B cell (primary cell): Measurements from ENCODE around the gene RASSF8. TPM values are rescaled to one million over a fixed set of nuclear protein-coding genes. Genes with fewer than 3 reads are reported as not detected.

Source experiments
- ATAC-seq: fragments of 200-7000 bp; cut with Tn5 transposase; one replicate; pipeline ENCODE4 v1.10.0; 2021; ENCODE audit warnings: low read depth, mild to moderate bottlenecking, moderate number of reproducible peaks, moderate library complexity
- CTCF ChIA-PET: fragments of 350-600 bp; sonication (Branson Sonifier 250); formaldehyde crosslinking; loops from one replicate; lab custom pipeline; 2021; ENCODE audit warnings: antibody characterized with exemption, inconsistent platforms; lab: Charles Lee
- POLR2A ChIA-PET: fragments of 350-600 bp; sonication (Branson Sonifier 250); formaldehyde crosslinking; loops from one replicate; lab custom pipeline; 2021; ENCODE audit warnings: antibody characterized with exemption; lab: Charles Lee
- DNase-seq: peaks from one replicate; pipeline ENCODE4 v3.0.0; 2013
- H2AFZ ChIP-seq: 2 replicates; pipeline ENCODE4 v1.6.1; 2012; ENCODE audit warnings: mild to moderate bottlenecking, low read depth, low read length; ENCODE audit not compliant: insufficient read depth, poor library complexity, severe bottlenecking
- H3K27ac ChIP-seq, 2 donors: 1 replicate in 1 of 2; 2 replicates in 1 of 2; pipeline ENCODE4 v1.5.1; 2012 to 2013; ENCODE audit warnings: low read length in 2 of 2, mild to moderate bottlenecking in 2 of 2, moderate library complexity in 1 of 2
- H3K27me3 ChIP-seq, 4 experiments: fragments of 200-600 bp in 1 of 4; sonication (generic) in 1 of 4; replicated peaks in 1 of 4; 1 replicate in 2 of 4; 2 replicates in 2 of 4; pipeline versions ENCODE4 v1.6.1 to v1.7.0; 2013 to 2016; ENCODE audit warnings: low read length in 3 of 4, mild to moderate bottlenecking in 2 of 4, mixed read lengths in 1 of 4, moderate library complexity in 1 of 4; ENCODE audit not compliant: insufficient read depth in 4 of 4, control insufficient read depth in 3 of 4; ENCODE audit errors: control extremely low read depth in 1 of 4
- H3K36me3 ChIP-seq, 2 experiments: replicated peaks in 1 of 2; 1 replicate in 1 of 2; 2 replicates in 1 of 2; pipeline versions ENCODE4 v1.6.1 to v1.7.1; 2013; ENCODE audit warnings: low read length in 1 of 2; ENCODE audit not compliant: insufficient read depth in 2 of 2, control insufficient read depth in 1 of 2; ENCODE audit errors: control extremely low read depth in 1 of 2, extremely low read depth in 1 of 2
- H3K4me1 ChIP-seq, 2 donors: fragments of 200-600 bp in 1 of 2; sonication (generic) in 1 of 2; 1 replicate in 1 of 2; 2 replicates in 1 of 2; pipeline versions ENCODE4 v1.5.1 to v1.6.1; 2013 to 2017; ENCODE audit warnings: low read length in 2 of 2; ENCODE audit not compliant: control insufficient read depth in 2 of 2, insufficient read depth in 2 of 2
- H3K4me2 ChIP-seq: replicated peaks from 2 replicates; pipeline ENCODE3; 2012; ENCODE audit warnings: mild to moderate bottlenecking, low read depth, low read length; ENCODE audit not compliant: poor library complexity, severe bottlenecking
- H3K4me3 ChIP-seq, 5 experiments: fragments of 200-600 bp in 1 of 5; sonication (generic) in 1 of 5; 1 replicate in 3 of 5; 2 replicates in 2 of 5; pipeline versions ENCODE4 v1.5.1 to v1.7.0; 2011 to 2016; ENCODE audit warnings: low read length in 4 of 5, mild to moderate bottlenecking in 4 of 5, low read depth in 2 of 5, control low read depth in 1 of 5, moderate library complexity in 1 of 5; ENCODE audit not compliant: insufficient read depth in 1 of 5; ENCODE audit errors: control extremely low read depth in 1 of 5, extremely low read depth in 1 of 5
- H3K79me2 ChIP-seq: fragments of 200-600 bp; sonication (generic); one replicate; pipeline ENCODE4 v1.6.0; 2016; ENCODE audit warnings: low read length; ENCODE audit not compliant: control insufficient read depth, insufficient read depth
- H3K9ac ChIP-seq: fragments of 200-600 bp; sonication (generic); 2 replicates; pipeline ENCODE4 v1.6.1; 2017; ENCODE audit warnings: mild to moderate bottlenecking, low read length, moderate library complexity
- H3K9me3 ChIP-seq, 3 donors: one replicate each; pipeline versions ENCODE4 v1.6.1 to v1.7.1; 2013; ENCODE audit warnings: low read length in 2 of 3; ENCODE audit not compliant: control insufficient read depth in 2 of 3, insufficient read depth in 1 of 3; ENCODE audit errors: control extremely low read depth in 1 of 3
- H4K20me1 ChIP-seq: 2 replicates; pipeline ENCODE4 v1.6.0; 2012; ENCODE audit warnings: mild to moderate bottlenecking, low read length; ENCODE audit not compliant: insufficient read depth, control insufficient read depth, poor library complexity, severe bottlenecking
- H3K27ac Mint-ChIP-seq: one replicate; pipeline ENCODE4 v1.8.0; 2021; ENCODE audit warnings: mixed read lengths
- H3K27me3 Mint-ChIP-seq: one replicate; pipeline ENCODE4 v1.8.0; 2021; ENCODE audit warnings: mixed read lengths
- H3K4me1 Mint-ChIP-seq: one replicate; pipeline ENCODE4 v1.8.0; 2021; ENCODE audit warnings: mixed read lengths
- H3K4me3 Mint-ChIP-seq: one replicate; pipeline ENCODE4 v1.8.0; 2021; ENCODE audit warnings: mixed read lengths
- H3K9me3 Mint-ChIP-seq: one replicate; pipeline ENCODE4 v1.8.0; 2022; ENCODE audit warnings: mixed read lengths; ENCODE audit not compliant: insufficient read depth
- EZH2 ChIP-seq: IDR thresholded peaks from 2 replicates; pipeline ENCODE4 v1.6.1; 2012; ENCODE audit warnings: borderline replicate concordance, low read depth, mild to moderate bottlenecking, moderate library complexity, low read length; ENCODE audit not compliant: insufficient read depth, poor library complexity, severe bottlenecking
- WGBS: methylation state at CpG from one replicate; pipeline ENCODE4 v1.1.5; 2013; ENCODE audit warnings: missing lambda C conversion rate; ENCODE audit not compliant: insufficient coverage; 5-methylcytosine and 5-hydroxymethylcytosine counted together
- intact Hi-C: fragments of 100-400 bp; cut with micrococcal nuclease; formaldehyde crosslinking; loops from one replicate; pipeline ENCODE4 v1.10.0; 2022
- polyA plus RNA-seq: library from polyadenylated mRNA; depleted of rRNA; stranded (reverse); fragments of >200 nt; gene quantifications from 2 replicates; pipeline ENCODE4 v1.2.3, GENCODE V29; 2012
- total RNA-seq, 2 donors: library from RNA; stranded (reverse); fragments of 120-200 nt in 1 of 2; gene quantifications; 1 replicate in 1 of 2; 2 replicates in 1 of 2; pipeline versions ENCODE4 v1.2.3 to v1.2.4, GENCODE V29; 2013 to 2022
- TF ChIP-seq, protein P1 (sequence below): fragments of 200-600 bp; IDR thresholded peaks from one replicate; pipeline ENCODE4 v1.8.0; 2022; ENCODE audit warnings: antibody characterized with exemption, mild to moderate bottlenecking

The RASSF8 gene
- total and polyA plus RNA-seq, 2 donors (not counting 1 experiment from before 2014, with no cell fraction given), result 0.01 to 0.49 TPM

GRCh38 chr12:26106347-26106746 is 147.9 kb downstream of the RASSF8 start:
- Histone ChIP-seq H3K36me3 (no peaks in the 10 kb centered on the region), H3K4me1 (no peaks in the 10 kb centered on the region), H3K27ac (no peak overlapping the region), H3K9me3 (no peaks in the 10 kb centered on the region), H2AFZ (no peak overlapping the region), H4K20me1 (no peaks in the 10 kb centered on the region), H3K9ac (no peak overlapping the region), H3K27me3 (no peaks in the 10 kb centered on the region), H3K79me2 (no peaks in the 10 kb centered on the region), H3K4me2 (no peak overlapping the region), H3K4me3 (no peak overlapping the region)
- intact Hi-C loops, result no loop called here
- no peak overlapping the region for H3K4me3 Mint-ChIP-seq
- no peak overlapping the region for H3K27ac Mint-ChIP-seq
- H3K4me1 Mint-ChIP-seq, result no peaks in the 10 kb centered on the region
- H3K27me3 Mint-ChIP-seq, result no peaks in the 10 kb centered on the region
- no peak for ATAC-seq
- H3K9me3 Mint-ChIP-seq, result no peaks in the 10 kb centered on the region
- DNase-seq, result no peak
- no peak for TF ChIP-seq EZH2
- ChIA-PET CTCF (interaction anchor here (3.0 kb wide), 1 partner anchor 9 kb away, joined by 12 read pairs; no protein-coding TSS in a partner anchor), POLR2A (no interaction called here)
- WGBS, result 64% methylated on average over 3 of the region's 4 CpGs

- TF ChIP-seq EZH2, result no peak
- TF ChIP-seq, protein P1, sequence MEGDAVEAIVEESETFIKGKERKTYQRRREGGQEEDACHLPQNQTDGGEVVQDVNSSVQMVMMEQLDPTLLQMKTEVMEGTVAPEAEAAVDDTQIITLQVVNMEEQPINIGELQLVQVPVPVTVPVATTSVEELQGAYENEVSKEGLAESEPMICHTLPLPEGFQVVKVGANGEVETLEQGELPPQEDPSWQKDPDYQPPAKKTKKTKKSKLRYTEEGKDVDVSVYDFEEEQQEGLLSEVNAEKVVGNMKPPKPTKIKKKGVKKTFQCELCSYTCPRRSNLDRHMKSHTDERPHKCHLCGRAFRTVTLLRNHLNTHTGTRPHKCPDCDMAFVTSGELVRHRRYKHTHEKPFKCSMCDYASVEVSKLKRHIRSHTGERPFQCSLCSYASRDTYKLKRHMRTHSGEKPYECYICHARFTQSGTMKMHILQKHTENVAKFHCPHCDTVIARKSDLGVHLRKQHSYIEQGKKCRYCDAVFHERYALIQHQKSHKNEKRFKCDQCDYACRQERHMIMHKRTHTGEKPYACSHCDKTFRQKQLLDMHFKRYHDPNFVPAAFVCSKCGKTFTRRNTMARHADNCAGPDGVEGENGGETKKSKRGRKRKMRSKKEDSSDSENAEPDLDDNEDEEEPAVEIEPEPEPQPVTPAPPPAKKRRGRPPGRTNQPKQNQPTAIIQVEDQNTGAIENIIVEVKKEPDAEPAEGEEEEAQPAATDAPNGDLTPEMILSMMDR, result no peak
- H2AFZ ChIP-seq, result no peak overlapping the region
- no peaks in the 10 kb centered on the region for H3K9me3 Mint-ChIP-seq
- no peaks in the 10 kb centered on the region for H3K27me3 Mint-ChIP-seq
- H3K36me3 ChIP-seq, result no peaks in the 10 kb centered on the region
- H3K27ac ChIP-seq, result no peak overlapping the region
- H3K4me1 ChIP-seq, result peaks cover 8 to 9% of the 10 kb centered on the region in 2 donors
- ChIA-PET CTCF (interaction anchor here (1.3 to 3.0 kb wide), 2 partner anchors 10 to 12 kb away, joined by 7 to 12 read pairs; no protein-coding TSS in a partner anchor), POLR2A (no interaction called here)
- no peaks in the 10 kb centered on the region for H3K9me3 ChIP-seq
- WGBS, result no CpG with 5 or more reads among the region's 2 CpGs
- ATAC-seq (no peak), DNase-seq (no peak)
- intact Hi-C loops, result no loop called here
- H3K9ac ChIP-seq, result no peak overlapping the region
- no peaks in the 10 kb centered on the region for H4K20me1 ChIP-seq
- H3K4me2 ChIP-seq, result no peak overlapping the region
- H3K27ac Mint-ChIP-seq, result no peak overlapping the region
- H3K79me2 ChIP-seq, result no peaks in the 10 kb centered on the region
- H3K27me3 ChIP-seq, result no peaks in the 10 kb centered on the region
- H3K4me3 ChIP-seq, result no peak overlapping the region
- peaks cover 15% of the 10 kb centered on the region for H3K4me1 Mint-ChIP-seq
- no peak overlapping the region for H3K4me3 Mint-ChIP-seq
These were observed 150.4 kb downstream of the RASSF8 start for GRCh38 chr12:26108915-26109314.
